Caco-2 (cell line): Measurements from ENCODE around the gene ARHGAP21. TPM values are rescaled to one million over a fixed set of nuclear protein-coding genes. Genes with fewer than 3 reads are reported as not detected.

Experiments used
- BruUV-seq: library from RNA; stranded (reverse); fragments of 400-500 nt; replicated peaks from 2 replicates; lab custom pipeline; 2021; lab: Mats Ljungman, UMichigan
- CTCF ChIA-PET: fragments of 300-600 bp; sonication (Branson Sonifier 250); formaldehyde crosslinking; loops from one replicate; lab custom pipeline; 2022; ENCODE audit warnings: antibody characterized with exemption; lab: Charles Lee
- POLR2A ChIA-PET: fragments of 300-600 bp; sonication (Branson Sonifier 250); formaldehyde crosslinking; loops from one replicate; lab custom pipeline; 2022; ENCODE audit warnings: antibody characterized with exemption; lab: Charles Lee
- DNase-seq, 2 experiments: peaks; one replicate each; pipeline versions ENCODE4 v3.0.0 to v3.0.0-alpha.2; 2020 to 2022
- H3K27me3 ChIP-seq: replicated peaks from 2 replicates; pipeline ENCODE4 v1.6.0; 2011; ENCODE audit warnings: low read length; ENCODE audit not compliant: control insufficient read depth, insufficient read depth
- H3K36me3 ChIP-seq: 2 replicates; pipeline ENCODE4 v1.5.1; 2011; ENCODE audit warnings: low read length; ENCODE audit not compliant: control insufficient read depth, insufficient read depth
- H3K4me1 ChIP-seq: fragments of 250-450 bp; sonication (Bioruptor Pico); 2 replicates; pipeline ENCODE4 v1.5.1; 2020; ENCODE audit warnings: mild to moderate bottlenecking
- H3K4me3 ChIP-seq: 2 replicates; pipeline ENCODE4 v1.5.1; 2011; ENCODE audit warnings: low read depth, mild to moderate bottlenecking, control low read depth, low read length
- H3K9me3 ChIP-seq: fragments of 250-450 bp; sonication (Bioruptor Pico); 2 replicates; pipeline ENCODE4 v1.5.1; 2020; ENCODE audit warnings: mild to moderate bottlenecking, moderate library complexity
- H3K27ac Mint-ChIP-seq: one replicate; pipeline ENCODE4 v1.8.0; 2022; ENCODE audit warnings: mixed read lengths; ENCODE audit not compliant: unreplicated experiment
- H3K27me3 Mint-ChIP-seq: one replicate; pipeline ENCODE4 v1.8.0; 2022; ENCODE audit warnings: mixed read lengths; ENCODE audit not compliant: insufficient read depth, unreplicated experiment
- H3K36me3 Mint-ChIP-seq: one replicate; pipeline ENCODE4 v1.8.0; 2022; ENCODE audit warnings: mild to moderate bottlenecking, mixed read lengths; ENCODE audit not compliant: insufficient read depth, unreplicated experiment
- H3K4me1 Mint-ChIP-seq: one replicate; pipeline ENCODE4 v1.8.0; 2022; ENCODE audit warnings: low read depth, mixed read lengths; ENCODE audit not compliant: unreplicated experiment
- H3K4me3 Mint-ChIP-seq: one replicate; pipeline ENCODE4 v1.8.0; 2022; ENCODE audit warnings: mild to moderate bottlenecking, moderate library complexity, mixed read lengths; ENCODE audit not compliant: unreplicated experiment
- H3K9me3 Mint-ChIP-seq: one replicate; pipeline ENCODE4 v1.8.0; 2022; ENCODE audit warnings: mixed read lengths; ENCODE audit not compliant: unreplicated experiment
- CTCF ChIP-seq, 2 experiments: fragments of 200-600 bp in 1 of 2; IDR thresholded peaks; 1 replicate in 1 of 2; 2 replicates in 1 of 2; pipeline versions ENCODE4 v1.5.1 to v1.8.0; 2011 to 2022; ENCODE audit warnings: antibody characterized with exemption in 1 of 2, control low read depth in 1 of 2, inconsistent platforms in 1 of 2, low read depth in 1 of 2, low read length in 1 of 2, mild to moderate bottlenecking in 1 of 2, moderate library complexity in 1 of 2; ENCODE audit not compliant: insufficient read depth in 1 of 2, severe bottlenecking in 1 of 2, unreplicated experiment in 1 of 2
- intact Hi-C: fragments of 100-400 bp; cut with micrococcal nuclease; formaldehyde crosslinking; loops from one replicate; pipeline ENCODE4 v1.10.0; 2022; ENCODE audit not compliant: unreplicated experiment
- total RNA-seq: library from RNA; stranded (reverse); gene quantifications from 2 replicates; pipeline ENCODE4 v1.2.3, GENCODE V29; 2022

Gene ARHGAP21
- total RNA-seq, 1 experiment from 2014 or later = 99.1 TPM

- no peak for TF ChIP-seq CTCF (IDR thresholded peaks at IDR 0.05; ENCODE audit: insufficient read depth in 1 of 2, low read depth in 1 of 2, low read length in 1 of 2, severe bottlenecking in 1 of 2, unreplicated experiment in 1 of 2)
- H3K4me3 ChIP-seq = no peak overlapping the region
- intact Hi-C loops = no loop called here
- Mint-ChIP-seq H3K27me3 (no peaks in the 10 kb centered on the region), H3K27ac (no peak overlapping the region), H3K4me3 (no peak overlapping the region), H3K36me3 (no peaks in the 10 kb centered on the region), H3K4me1 (peaks cover 11% of the 10 kb centered on the region), H3K9me3 (no peaks in the 10 kb centered on the region)
- DNase-seq = no peak
- H3K27me3 ChIP-seq = no peaks in the 10 kb centered on the region
- CTCF ChIA-PET = interaction anchor here (0.5 to 1.2 kb wide), 2 partner anchors 63 to 239 kb away, joined by 3 read pairs; no protein-coding TSS in a partner anchor
- no peaks in the 10 kb centered on the region for H3K9me3 ChIP-seq
- no TSS peak for BruUV-seq
- POLR2A ChIA-PET = interaction anchor here (1.1 kb wide), 1 partner anchor 18 kb away, joined by 3 read pairs; no protein-coding TSS in a partner anchor
- H3K4me1 ChIP-seq = peaks cover 29% of the 10 kb centered on the region
- no peaks in the 10 kb centered on the region for H3K36me3 ChIP-seq
Measured at GRCh38 chr10:24706479-24707118, 17.1 kb downstream of the ARHGAP21 start.

- Mint-ChIP-seq H3K36me3 (peaks cover 8% of the 10 kb centered on the region), H3K4me1 (peaks cover 30% of the 10 kb centered on the region), H3K27me3 (no peaks in the 10 kb centered on the region), H3K27ac (no peak overlapping the region), H3K4me3 (no peak overlapping the region), H3K9me3 (no peaks in the 10 kb centered on the region)
- Histone ChIP-seq H3K4me1 (peaks cover 45% of the 10 kb centered on the region), H3K4me3 (no peak overlapping the region), H3K27me3 (no peaks in the 10 kb centered on the region), H3K36me3 (no peaks in the 10 kb centered on the region), H3K9me3 (no peaks in the 10 kb centered on the region)
- ChIA-PET CTCF (no interaction called here), POLR2A (no interaction called here)
- BruUV-seq = no TSS peak
- DNase-seq = no peak
- intact Hi-C loops = no loop called here
- no peak for TF ChIP-seq CTCF (IDR thresholded peaks at IDR 0.05; ENCODE audit: insufficient read depth in 1 of 2, low read depth in 1 of 2, low read length in 1 of 2, severe bottlenecking in 1 of 2, unreplicated experiment in 1 of 2)
Measured at GRCh38 chr10:24703700-24704099, 20.0 kb downstream of the ARHGAP21 start.

GRCh38 chr10:24701447-24701846 lies 22.2 kb downstream of the ARHGAP21 start:
- peaks cover 43% of the 10 kb centered on the region for H3K4me1 Mint-ChIP-seq
- H3K4me3 ChIP-seq = no peak overlapping the region
- H3K4me3 Mint-ChIP-seq = no peak overlapping the region
- ChIA-PET CTCF (interaction anchor here (0.6 kb wide), 1 partner anchor 71 kb away, joined by 3 read pairs; no protein-coding TSS in a partner anchor), POLR2A (no interaction called here)
- H3K36me3 Mint-ChIP-seq = peaks cover 15% of the 10 kb centered on the region
- BruUV-seq = no TSS peak
- peak in 1 of 2 experiments; percentile 2 for TF ChIP-seq CTCF (IDR thresholded peaks at IDR 0.05; ENCODE audit: insufficient read depth in 1 of 2, low read depth in 1 of 2, low read length in 1 of 2, severe bottlenecking in 1 of 2, unreplicated experiment in 1 of 2)
- no peak for DNase-seq
- no peaks in the 10 kb centered on the region for H3K9me3 Mint-ChIP-seq
- no peaks in the 10 kb centered on the region for H3K9me3 ChIP-seq
- H3K27me3 ChIP-seq = no peaks in the 10 kb centered on the region
- peaks cover 38% of the 10 kb centered on the region for H3K4me1 ChIP-seq
- H3K27ac Mint-ChIP-seq = no peak overlapping the region
- H3K36me3 ChIP-seq = no peaks in the 10 kb centered on the region
- H3K27me3 Mint-ChIP-seq = no peaks in the 10 kb centered on the region
- intact Hi-C loops = no loop called here
